IPS DF 6.9 (cell line): ENCODE data around the gene SUSD2.
"Not testable (repeated sequence)": the region's sequence is repeated elsewhere in the genome, so short reads cannot be mapped to it uniquely, and the experiment has no call there.

Experiments
- DNase-seq: peaks from one replicate; pipeline ENCODE4 v3.0.0-alpha.2; 2013; ENCODE audit warnings: low read depth, low spot score
- H3K27ac ChIP-seq: one replicate; pipeline ENCODE4 v1.5.1; 2013; ENCODE audit warnings: low read length, control low read depth
- H3K27me3 ChIP-seq: 2 replicates; pipeline ENCODE4 v1.6.1; 2013; ENCODE audit warnings: mild to moderate bottlenecking, low read length; ENCODE audit not compliant: control insufficient read depth, insufficient read depth
- H3K36me3 ChIP-seq: 2 replicates; pipeline ENCODE4 v1.6.1; 2013; ENCODE audit warnings: low read length; ENCODE audit not compliant: control insufficient read depth, insufficient read depth
- H3K4me1 ChIP-seq: 2 replicates; pipeline ENCODE4 v1.6.1; 2013; ENCODE audit warnings: low read length; ENCODE audit not compliant: control insufficient read depth, insufficient read depth
- H3K4me3 ChIP-seq: 2 replicates; pipeline ENCODE4 v1.5.1; 2013; ENCODE audit warnings: mild to moderate bottlenecking, low read length
- H3K9me3 ChIP-seq: 2 replicates; pipeline ENCODE4 v1.6.1; 2013; ENCODE audit warnings: low read length, inconsistent platforms; ENCODE audit not compliant: control insufficient read depth, insufficient read depth
- WGBS: extraction: QIAGEN DNeasy Blood & Tissue Kit; methylation state at CpG from one replicate; pipeline ENCODE4 v1.1.7; 2013; ENCODE audit warnings: mixed read lengths, missing lambda C conversion rate; ENCODE audit not compliant: insufficient read length, insufficient coverage; 5-methylcytosine and 5-hydroxymethylcytosine counted together

The SUSD2 gene

GRCh38 chr22:24176630-24177029 is 4.7 kb upstream of the SUSD2 start:
- no peaks in the 10 kb centered on the region for H3K27me3 ChIP-seq
- WGBS: no CpG with 5 or more reads among the region's 10 CpGs
- H3K4me1 ChIP-seq: peaks cover 4% of the 10 kb centered on the region; the same call in 1 of the 2 replicates
- H3K9me3 ChIP-seq: no peaks in the 10 kb centered on the region
- no peak overlapping the region for H3K4me3 ChIP-seq
- H3K36me3 ChIP-seq: peaks cover 7% of the 10 kb centered on the region
- H3K27ac ChIP-seq: no peak overlapping the region
- DNase-seq: no peak

- H3K27ac ChIP-seq: no peak overlapping the region
- peaks cover 3% of the 10 kb centered on the region; the same call in 1 of the 2 replicates for H3K36me3 ChIP-seq
- H3K4me1 ChIP-seq: peaks cover 5% of the 10 kb centered on the region; the same call in 1 of the 2 replicates
- H3K9me3 ChIP-seq: no peaks in the 10 kb centered on the region
- DNase-seq: no peak
- no peak overlapping the region for H3K4me3 ChIP-seq
- WGBS: no CpG with 5 or more reads among the region's 5 CpGs
- H3K27me3 ChIP-seq: no peaks in the 10 kb centered on the region
These were observed 4.2 kb upstream of the SUSD2 start for GRCh38 chr22:24177045-24177444.

GRCh38 chr22:24177456-24177855 is 3.8 kb upstream of the SUSD2 start:
- Histone ChIP-seq H3K4me3 (no peak overlapping the region), H3K9me3 (no peaks in the 10 kb centered on the region), H3K4me1 (peaks cover 5% of the 10 kb centered on the region; the same call in 1 of the 2 replicates), H3K36me3 (no peaks in the 10 kb centered on the region; the same call in 1 of the 2 replicates), H3K27me3 (no peaks in the 10 kb centered on the region), H3K27ac (no peak overlapping the region)
- WGBS: no CpG with 5 or more reads among the region's 10 CpGs
- DNase-seq: no peak

GRCh38 chr22:24178021-24178431 is 3.3 kb upstream of the SUSD2 start:
- no peak overlapping the region for H3K4me3 ChIP-seq
- H3K36me3 ChIP-seq: no peaks in the 10 kb centered on the region; the same call in 1 of the 2 replicates
- no peak for DNase-seq
- H3K9me3 ChIP-seq: no peaks in the 10 kb centered on the region
- no CpG with 5 or more reads among the region's 12 CpGs for WGBS
- no peaks in the 10 kb centered on the region for H3K27me3 ChIP-seq
- no peak overlapping the region for H3K27ac ChIP-seq
- H3K4me1 ChIP-seq: peaks cover 5% of the 10 kb centered on the region; the same call in 1 of the 2 replicates

DNA sequence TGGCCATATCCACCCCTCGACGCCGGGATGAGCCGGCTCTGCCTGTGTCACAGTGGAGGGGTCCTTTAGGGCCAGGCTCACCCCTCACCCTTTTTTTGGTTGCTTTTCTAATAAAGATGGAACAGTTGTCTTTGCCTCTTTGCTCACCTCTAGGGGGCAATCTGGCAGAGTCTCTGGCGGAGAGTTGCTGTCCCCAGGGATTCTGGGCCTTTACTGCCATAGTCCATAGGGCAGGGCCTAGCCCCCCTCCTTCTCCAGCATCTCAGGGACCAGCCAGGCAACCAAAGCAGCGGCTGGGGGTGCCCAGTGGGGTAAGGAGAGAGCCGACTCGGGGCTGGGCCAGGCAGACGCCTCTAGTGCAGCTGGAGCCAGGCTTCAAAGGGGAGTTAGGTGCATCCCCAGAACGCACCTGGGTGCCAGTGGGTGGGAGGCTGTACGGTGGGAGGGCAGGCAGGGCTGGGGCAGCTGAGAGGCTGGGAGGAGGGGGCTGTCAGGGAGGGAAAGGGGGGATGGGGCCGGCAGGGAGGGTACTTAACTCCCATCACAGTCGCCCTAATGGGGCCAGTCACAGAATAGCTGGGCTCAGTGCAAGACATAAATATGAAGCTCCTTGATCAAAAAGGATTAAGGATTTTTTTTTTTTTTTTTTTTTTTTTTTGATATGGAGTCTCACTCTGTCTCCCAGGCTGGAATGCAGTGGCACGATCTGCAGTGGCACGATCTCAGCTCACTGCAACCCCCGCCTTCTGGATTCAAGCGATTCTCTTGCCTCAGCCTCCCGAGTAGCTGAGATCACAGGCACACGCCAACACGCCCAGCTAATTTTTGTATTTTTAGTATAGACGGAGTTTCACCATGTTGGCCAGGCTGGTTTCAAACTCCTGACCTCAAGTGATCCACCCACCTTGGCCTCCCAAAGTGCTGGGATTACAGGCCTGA is 2.5 kb upstream of the SUSD2 start:
- Histone ChIP-seq H3K9me3 (no peaks in the 10 kb centered on the region), H3K36me3 (no peaks in the 10 kb centered on the region; the same call in 1 of the 2 replicates), H3K27ac (no peak overlapping the region), H3K4me3 (no peak overlapping the region), H3K4me1 (peaks cover 5% of the 10 kb centered on the region; the same call in 1 of the 2 replicates), H3K27me3 (no peaks in the 10 kb centered on the region)
- no peak for DNase-seq
- no CpG with 5 or more reads among the region's 21 CpGs for WGBS

GRCh38 chr22:24179478-24180210 is 1.6 kb upstream of the SUSD2 start:
- Histone ChIP-seq H3K36me3 (no peaks in the 10 kb centered on the region; the same call in 1 of the 2 replicates), H3K4me3 (no peak overlapping the region), H3K4me1 (peaks cover 5% of the 10 kb centered on the region; the same call in 1 of the 2 replicates), H3K9me3 (no peaks in the 10 kb centered on the region), H3K27ac (no peak overlapping the region), H3K27me3 (no peaks in the 10 kb centered on the region)
- WGBS: no CpG with 5 or more reads among the region's 17 CpGs
- no peak for DNase-seq

GRCh38 chr22:24180316-24181087 is 785 bp upstream of the SUSD2 start:
- Histone ChIP-seq H3K4me3 (no peak overlapping the region), H3K4me1 (peaks cover 5% of the 10 kb centered on the region; the same call in 1 of the 2 replicates), H3K9me3 (no peaks in the 10 kb centered on the region), H3K27ac (no peak overlapping the region), H3K27me3 (no peaks in the 10 kb centered on the region), H3K36me3 (no peaks in the 10 kb centered on the region; the same call in 1 of the 2 replicates)
- no CpG with 5 or more reads among the region's 16 CpGs for WGBS
- no peak for DNase-seq

GRCh38 chr22:24181996-24182899 is 961 bp downstream of the SUSD2 start:
- Histone ChIP-seq H3K27me3 (no peaks in the 10 kb centered on the region), H3K4me1 (peaks cover 5% of the 10 kb centered on the region; the same call in 1 of the 2 replicates), H3K4me3 (no peak overlapping the region), H3K27ac (no peak overlapping the region), H3K9me3 (no peaks in the 10 kb centered on the region), H3K36me3 (peaks cover 2% of the 10 kb centered on the region; the same call in 1 of the 2 replicates)
- no peak for DNase-seq
- WGBS: no CpG with 5 or more reads among the region's 20 CpGs

DNA sequence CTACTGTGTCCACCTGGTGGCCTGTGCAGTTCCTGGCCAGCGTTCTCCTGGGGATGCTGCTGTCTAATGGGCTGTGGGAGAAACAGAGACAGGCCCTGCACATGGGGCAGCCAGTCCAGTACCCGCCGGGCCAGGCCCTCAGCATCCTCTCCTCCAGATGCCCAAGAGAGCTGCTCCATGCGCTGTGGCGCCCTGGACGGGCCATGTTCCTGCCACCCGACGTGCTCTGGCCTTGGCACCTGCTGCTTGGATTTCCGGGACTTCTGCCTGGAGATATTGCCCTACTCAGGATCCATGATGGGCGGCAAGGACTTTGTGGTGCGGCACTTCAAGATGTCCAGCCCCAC is 1.6 kb downstream of the SUSD2 start:
- not testable (repeated sequence) for H3K4me1 ChIP-seq, DNase-seq, H3K27ac ChIP-seq, H3K9me3 ChIP-seq, H3K36me3 ChIP-seq, H3K27me3 ChIP-seq, H3K4me3 ChIP-seq
- no CpG with 5 or more reads among the region's 11 CpGs for WGBS
